Natural killer cell (primary cell): ENCODE results near the gene PEX3. TPM values are rescaled to one million over a fixed set of nuclear protein-coding genes. Genes with fewer than 3 reads are reported as not detected.

Source experiments
- ATAC-seq, 3 donors: fragments of 150-1000 bp in 2 of 3; fragments of 200-7000 bp in 1 of 3; cut with Tn5 transposase; 1 replicate in 1 of 3; 2 replicates in 2 of 3; pipeline ENCODE4 v1.10.0; 2021; ENCODE audit warnings: mild to moderate bottlenecking in 2 of 3, moderate library complexity in 2 of 3
- DNase-seq, 2 donors: peaks; one replicate each; pipeline versions ENCODE4 v3.0.0 to v3.0.0-alpha.2; 2013 to 2021; ENCODE audit warnings: mixed read lengths in 1 of 2
- H3K27ac ChIP-seq: one replicate; pipeline ENCODE4 v1.5.1; 2013; ENCODE audit warnings: mild to moderate bottlenecking, low read length
- H3K27me3 ChIP-seq: one replicate; pipeline ENCODE4 v1.6.1; 2013; ENCODE audit warnings: low read length; ENCODE audit not compliant: control insufficient read depth, insufficient read depth
- H3K36me3 ChIP-seq: one replicate; pipeline ENCODE4 v1.6.1; 2013; ENCODE audit warnings: low read length; ENCODE audit not compliant: control insufficient read depth, insufficient read depth
- H3K4me1 ChIP-seq: one replicate; pipeline ENCODE4 v1.6.1; 2013; ENCODE audit warnings: low read length; ENCODE audit not compliant: control insufficient read depth, insufficient read depth
- H3K4me3 ChIP-seq: one replicate; pipeline ENCODE4 v1.5.1; 2013; ENCODE audit warnings: low read length
- H3K9me3 ChIP-seq: one replicate; pipeline ENCODE4 v1.6.1; 2013; ENCODE audit warnings: low read length; ENCODE audit not compliant: control insufficient read depth, insufficient read depth
- H3K27ac Mint-ChIP-seq, 2 donors: one replicate each; pipeline ENCODE4 v1.8.0; 2022; ENCODE audit warnings: mild to moderate bottlenecking in 2 of 2, mixed read lengths in 2 of 2, moderate library complexity in 1 of 2
- H3K27me3 Mint-ChIP-seq, 2 donors: one replicate each; pipeline ENCODE4 v1.8.0; 2022; ENCODE audit warnings: low read depth in 2 of 2, mixed read lengths in 2 of 2
- H3K36me3 Mint-ChIP-seq: one replicate; pipeline ENCODE4 v1.8.0; 2022; ENCODE audit warnings: mixed read lengths
- H3K4me1 Mint-ChIP-seq, 2 donors: one replicate each; pipeline ENCODE4 v1.8.0; 2022; ENCODE audit warnings: mixed read lengths in 2 of 2
- H3K4me3 Mint-ChIP-seq: one replicate; pipeline ENCODE4 v1.8.0; 2022; ENCODE audit warnings: mild to moderate bottlenecking, moderate library complexity, mixed read lengths
- H3K9me3 Mint-ChIP-seq, 2 donors: one replicate each; pipeline ENCODE4 v1.8.0; 2022; ENCODE audit warnings: mixed read lengths in 2 of 2
- CTCF ChIP-seq: fragments of 200-600 bp; IDR thresholded peaks from one replicate; pipeline ENCODE4 v1.8.0; 2022; ENCODE audit warnings: antibody characterized with exemption
- WGBS: methylation state at CpG from one replicate; pipeline ENCODE4 v1.1.7; 2013; ENCODE audit warnings: missing lambda C conversion rate; ENCODE audit not compliant: insufficient coverage; 5-methylcytosine and 5-hydroxymethylcytosine counted together
- intact Hi-C: fragments of 100-400 bp; cut with micrococcal nuclease; formaldehyde crosslinking; loops from one replicate; pipeline ENCODE4 v1.14.2; 2022
- total RNA-seq, 4 donors: library from RNA; stranded (reverse); fragments of 120-200 nt in 1 of 4; gene quantifications; one replicate each; pipeline versions ENCODE4 v1.2.3 to v1.2.4, GENCODE V29; 2013 to 2022

PEX3 gene
- total RNA-seq, 3 donors from 2014 or later (not counting 1 experiment from before 2014, with no cell fraction given), result 10.2 to 16.0 (median 14.2) TPM

DNA sequence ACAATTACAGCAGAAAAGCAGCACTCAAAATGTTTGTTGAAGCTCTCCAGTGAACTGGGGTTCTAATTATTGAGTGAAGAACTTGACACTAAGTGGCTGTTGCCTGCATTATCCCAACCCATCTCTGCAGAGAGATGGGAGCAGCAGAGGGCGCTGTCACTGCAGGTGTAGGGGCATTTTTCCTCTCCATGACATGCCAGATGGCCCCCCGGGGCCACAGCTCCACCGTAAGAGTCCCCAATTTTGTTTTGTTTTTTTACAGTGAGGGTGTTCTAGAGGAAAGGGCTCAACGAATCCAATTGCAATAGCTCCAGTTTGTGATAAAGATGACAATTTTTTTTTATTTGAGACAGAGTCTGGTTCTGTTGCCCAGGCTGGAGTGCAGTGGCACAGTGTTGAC, 62.8 kb downstream of the PEX3 start:
- no peaks in the 10 kb centered on the region for H3K9me3 ChIP-seq
- Mint-ChIP-seq H3K36me3 (no peaks in the 10 kb centered on the region), H3K27ac (peak overlapping the region in 1 of 2 donors; percentile 63), H3K4me1 (peaks cover 14 to 40% of the 10 kb centered on the region in 2 donors), H3K9me3 (no peaks in the 10 kb centered on the region), H3K4me3 (peak overlapping the region; percentile 65), H3K27me3 (peaks cover 5 to 9% of the 10 kb centered on the region in 2 donors)
- no peaks in the 10 kb centered on the region for H3K27me3 ChIP-seq
- H3K4me1 ChIP-seq, result peaks cover 17% of the 10 kb centered on the region
- DNase-seq, result peak in 1 of 2 donors; percentile 69
- TF ChIP-seq CTCF, result no peak
- H3K27ac ChIP-seq, result no peak overlapping the region
- intact Hi-C loops, result loop anchor here (10.0 kb wide), 1 partner anchor 501 kb away; no protein-coding TSS in a partner anchor
- WGBS, result 84% methylated on average over 4 of the region's 4 CpGs
- H3K4me3 ChIP-seq, result no peak overlapping the region
- ATAC-seq, result no peak
- no peaks in the 10 kb centered on the region for H3K36me3 ChIP-seq

DNA sequence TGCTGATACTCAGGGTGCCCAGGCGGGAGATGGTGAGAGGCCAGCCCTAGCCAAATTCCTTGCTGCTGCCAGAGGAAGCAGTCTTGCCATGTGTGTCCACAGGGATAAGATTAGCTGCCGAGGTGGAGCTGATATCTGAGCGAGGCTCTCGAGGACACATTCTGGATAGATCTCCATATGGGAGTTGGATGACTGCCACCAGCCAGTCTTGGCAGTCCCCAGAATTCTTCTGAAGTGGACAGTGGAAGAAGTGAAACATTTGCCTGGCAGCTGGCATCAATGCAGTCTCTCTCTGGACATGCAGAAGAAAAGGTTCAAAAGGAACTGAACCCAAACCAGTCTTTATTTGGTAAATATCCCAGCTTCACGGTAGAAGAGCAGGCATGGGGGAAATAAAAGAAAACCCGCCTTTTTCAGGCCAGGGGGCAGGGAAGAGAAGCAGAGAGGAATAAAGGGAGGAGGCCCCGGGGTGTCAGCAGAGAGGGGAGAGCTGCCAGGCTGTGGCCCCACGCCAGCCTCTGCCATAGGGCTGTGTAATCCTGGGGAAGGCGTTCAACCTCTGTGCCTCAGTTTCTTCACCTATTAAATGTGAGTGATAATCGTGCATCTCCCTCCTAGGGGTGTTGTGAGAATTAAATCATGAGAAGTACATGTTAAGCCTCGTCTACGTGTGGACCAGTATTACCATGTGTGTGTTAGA, 64.6 kb downstream of the PEX3 start:
- ATAC-seq, result no peak
- WGBS, result 93% methylated on average over 11 of the region's 12 CpGs
- H3K4me1 ChIP-seq, result peaks cover 16% of the 10 kb centered on the region
- H3K4me1 Mint-ChIP-seq, result peaks cover 8 to 27% of the 10 kb centered on the region in 2 donors
- H3K36me3 Mint-ChIP-seq, result no peaks in the 10 kb centered on the region
- no peaks in the 10 kb centered on the region for H3K36me3 ChIP-seq
- no peak overlapping the region for H3K4me3 ChIP-seq
- H3K9me3 Mint-ChIP-seq, result no peaks in the 10 kb centered on the region
- no peaks in the 10 kb centered on the region for H3K27me3 ChIP-seq
- no peak overlapping the region for H3K27ac Mint-ChIP-seq
- no peak for DNase-seq
- no peaks in the 10 kb centered on the region for H3K9me3 ChIP-seq
- H3K27ac ChIP-seq, result no peak overlapping the region
- no peak for TF ChIP-seq CTCF
- H3K27me3 Mint-ChIP-seq, result peaks cover 5 to 9% of the 10 kb centered on the region in 2 donors
- no peak overlapping the region for H3K4me3 Mint-ChIP-seq
- intact Hi-C loops, result loop anchor here (10.0 kb wide), 1 partner anchor 500 kb away; no protein-coding TSS in a partner anchor

DNA sequence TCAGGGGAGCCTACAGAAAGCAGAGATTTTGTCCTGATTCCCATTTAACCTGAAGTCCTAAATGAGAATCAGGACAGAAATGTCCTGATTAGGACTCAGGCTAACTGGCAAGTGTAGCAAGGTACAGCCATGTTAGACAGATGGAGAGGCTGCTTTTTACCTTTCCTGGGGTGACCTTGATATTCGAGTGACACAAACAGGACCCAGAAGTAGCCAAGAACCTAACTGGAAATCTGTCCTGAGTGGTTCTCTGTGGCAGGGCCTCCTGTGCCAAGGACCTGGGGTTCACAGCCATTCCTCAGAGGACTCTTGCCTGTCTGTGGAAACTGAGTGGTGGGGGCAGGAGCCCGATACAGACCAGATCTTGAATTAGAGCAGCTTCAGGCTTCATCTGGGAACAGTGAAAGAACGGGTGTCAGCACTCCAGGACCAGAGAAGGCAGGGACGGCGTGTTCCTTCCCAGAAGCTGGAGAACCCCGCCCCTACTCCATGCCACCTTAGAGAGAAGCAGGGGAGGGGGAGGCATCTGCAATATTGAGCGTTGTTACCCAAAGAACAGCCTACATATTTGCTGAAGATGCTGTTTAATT, 65.3 kb downstream of the PEX3 start:
- intact Hi-C loops, result loop anchor here (10.0 kb wide), 1 partner anchor 499 kb away; no protein-coding TSS in a partner anchor
- Mint-ChIP-seq H3K27ac (no peak overlapping the region), H3K36me3 (no peaks in the 10 kb centered on the region), H3K9me3 (no peaks in the 10 kb centered on the region), H3K4me1 (peaks cover 5 to 22% of the 10 kb centered on the region in 2 donors), H3K4me3 (no peak overlapping the region), H3K27me3 (peaks cover 5 to 9% of the 10 kb centered on the region in 2 donors)
- WGBS, result 93% methylated on average over 6 of the region's 7 CpGs
- ATAC-seq (no peak), DNase-seq (no peak)
- Histone ChIP-seq H3K36me3 (no peaks in the 10 kb centered on the region), H3K27me3 (no peaks in the 10 kb centered on the region), H3K9me3 (no peaks in the 10 kb centered on the region), H3K27ac (no peak overlapping the region), H3K4me1 (peaks cover 10% of the 10 kb centered on the region), H3K4me3 (no peak overlapping the region)
- no peak for TF ChIP-seq CTCF
